GM12872 (cell line): ENCODE data around the gene PDK4.

Experiments
- TF ChIP-seq, protein P1 (sequence below): IDR thresholded peaks from 3 replicates; pipeline ENCODE4 v1.5.1; 2011; ENCODE audit warnings: low read depth, mild to moderate bottlenecking, low read length, moderate library complexity; ENCODE audit not compliant: insufficient read depth

Gene PDK4

DNA sequence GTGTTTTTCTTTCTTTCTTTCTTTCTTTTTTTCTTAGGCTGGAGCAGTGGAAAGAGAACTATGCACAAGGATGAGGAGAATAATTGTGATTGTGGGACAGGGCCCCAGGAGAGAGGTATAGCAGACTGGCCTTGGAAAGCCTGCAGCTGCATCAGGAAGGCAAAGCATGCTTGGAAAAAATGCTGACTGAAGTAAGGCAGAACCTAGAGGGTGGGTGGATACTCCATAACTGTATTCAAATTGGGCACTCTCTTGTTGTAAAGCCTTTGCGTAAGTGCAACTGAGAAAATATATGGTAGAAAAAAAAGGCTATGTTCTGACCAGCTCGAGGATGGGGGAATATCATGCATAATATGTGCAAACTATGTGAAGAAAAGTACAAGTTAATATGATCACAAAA, 39.5 kb downstream of the PDK4 start:
- TF ChIP-seq, protein P1, sequence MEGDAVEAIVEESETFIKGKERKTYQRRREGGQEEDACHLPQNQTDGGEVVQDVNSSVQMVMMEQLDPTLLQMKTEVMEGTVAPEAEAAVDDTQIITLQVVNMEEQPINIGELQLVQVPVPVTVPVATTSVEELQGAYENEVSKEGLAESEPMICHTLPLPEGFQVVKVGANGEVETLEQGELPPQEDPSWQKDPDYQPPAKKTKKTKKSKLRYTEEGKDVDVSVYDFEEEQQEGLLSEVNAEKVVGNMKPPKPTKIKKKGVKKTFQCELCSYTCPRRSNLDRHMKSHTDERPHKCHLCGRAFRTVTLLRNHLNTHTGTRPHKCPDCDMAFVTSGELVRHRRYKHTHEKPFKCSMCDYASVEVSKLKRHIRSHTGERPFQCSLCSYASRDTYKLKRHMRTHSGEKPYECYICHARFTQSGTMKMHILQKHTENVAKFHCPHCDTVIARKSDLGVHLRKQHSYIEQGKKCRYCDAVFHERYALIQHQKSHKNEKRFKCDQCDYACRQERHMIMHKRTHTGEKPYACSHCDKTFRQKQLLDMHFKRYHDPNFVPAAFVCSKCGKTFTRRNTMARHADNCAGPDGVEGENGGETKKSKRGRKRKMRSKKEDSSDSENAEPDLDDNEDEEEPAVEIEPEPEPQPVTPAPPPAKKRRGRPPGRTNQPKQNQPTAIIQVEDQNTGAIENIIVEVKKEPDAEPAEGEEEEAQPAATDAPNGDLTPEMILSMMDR = no peak

DNA sequence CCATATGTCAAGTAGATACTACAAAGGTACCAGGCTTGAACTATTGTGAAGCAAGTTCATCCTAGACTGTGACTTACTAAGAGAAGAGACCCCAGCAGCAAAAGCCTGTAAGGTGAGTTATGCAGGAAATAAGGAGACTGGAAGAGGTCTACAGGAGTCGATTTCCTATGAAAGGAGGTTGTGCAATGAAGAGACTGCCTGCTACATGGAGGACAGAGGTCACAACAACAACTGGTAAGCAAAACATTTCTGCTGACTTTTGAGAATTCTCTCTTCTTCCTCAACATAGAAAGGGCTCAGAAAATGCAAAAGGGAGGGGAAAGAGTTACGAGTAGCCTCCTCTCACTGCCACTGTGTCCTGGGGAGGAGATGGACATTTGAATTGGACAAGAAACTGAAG, 42.4 kb downstream of the PDK4 start:
- TF ChIP-seq, protein P1 = no peak

DNA sequence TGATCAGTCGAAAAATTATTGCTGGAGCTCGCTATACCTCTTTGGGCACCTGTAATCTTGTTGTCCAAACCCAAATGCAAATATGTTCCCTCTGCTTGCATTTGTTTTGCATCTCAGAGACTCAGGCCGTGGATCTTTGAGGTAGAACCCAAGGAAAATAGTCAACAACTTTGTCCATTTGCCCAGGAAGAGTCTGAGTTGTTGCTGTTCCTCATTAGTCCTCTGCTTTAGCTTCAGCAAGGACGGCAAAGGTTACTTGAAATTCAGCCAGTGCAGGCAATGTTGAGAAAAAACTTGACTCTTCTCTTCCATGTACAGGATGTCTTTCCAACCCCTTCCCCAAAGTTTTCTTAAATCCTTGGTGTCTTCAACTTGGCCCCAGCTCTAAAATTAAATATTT, 45.8 kb downstream of the PDK4 start:
- TF ChIP-seq, protein P1 = no peak

DNA sequence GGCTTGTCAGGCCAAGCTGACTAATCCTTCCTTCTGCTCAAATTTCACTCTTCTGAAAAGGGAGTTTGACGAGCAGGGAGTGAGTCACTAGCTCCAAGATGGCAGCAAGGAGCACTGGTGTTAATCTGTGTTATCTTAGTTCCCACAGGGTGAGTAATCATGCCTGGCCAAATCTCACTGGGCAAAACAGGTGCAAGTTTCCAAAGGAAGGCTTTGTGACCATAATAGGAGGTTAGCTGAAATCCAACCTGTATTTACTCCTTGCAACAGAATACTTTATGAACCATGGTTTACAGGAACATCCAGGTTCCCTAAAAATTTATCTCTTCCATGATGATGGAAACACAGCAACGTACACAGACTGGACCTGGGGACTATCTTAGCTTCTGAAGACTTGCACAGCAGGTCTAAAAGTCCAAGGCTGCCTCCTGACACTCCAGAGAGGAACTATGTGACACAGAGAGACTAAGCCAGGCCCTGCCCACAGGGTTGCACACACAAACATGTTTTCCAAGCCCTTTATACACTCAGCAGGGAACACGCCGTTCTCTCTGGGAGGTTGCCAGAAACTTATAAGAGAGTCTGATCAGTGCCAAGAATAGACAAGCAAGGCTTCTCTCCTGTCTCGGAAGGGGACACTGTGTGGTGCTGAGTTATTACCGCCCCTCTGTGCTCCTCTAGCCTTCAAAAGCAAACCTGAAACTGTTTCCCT, 46.3 kb downstream of the PDK4 start:
- TF ChIP-seq, protein P1 = no peak

GRCh38 chr7:95547361-95548348, 48.7 kb downstream of the PDK4 start:
- TF ChIP-seq, protein P1 = no peak

GRCh38 chr7:95546647-95547046, 49.7 kb downstream of the PDK4 start:
- TF ChIP-seq, protein P1 = no peak

DNA sequence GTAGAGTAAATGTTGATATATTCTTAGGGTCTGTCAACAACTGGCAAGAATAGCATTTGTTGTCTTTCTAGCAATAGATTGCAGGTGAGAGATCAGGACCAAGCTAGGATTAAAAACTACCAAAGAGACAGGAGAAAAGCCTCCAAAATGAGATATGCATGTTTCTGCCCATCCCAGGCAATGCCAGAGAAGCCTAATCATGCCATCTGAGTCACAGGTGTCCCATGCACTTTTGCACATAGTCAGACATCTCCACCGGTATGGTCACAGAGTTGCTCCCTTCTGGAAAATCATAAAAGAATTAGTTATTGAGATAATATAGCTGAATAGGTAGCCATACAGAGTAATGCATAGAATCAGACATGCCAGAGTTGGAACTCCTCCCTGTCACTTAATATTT, 50.6 kb downstream of the PDK4 start:
- TF ChIP-seq, protein P1 = no peak
